HCT116 (cell line): ENCODE results near the gene MACC1.

Source experiments
- ATF3 ChIP-seq: IDR thresholded peaks from 2 replicates; pipeline ENCODE4 v1.6.1; 2012
- CTCF ChIP-seq, 3 experiments: fragments of 200-600 bp in 1 of 3; sonication (generic) in 1 of 3; IDR thresholded peaks in 2 of 3; conservative IDR thresholded peaks in 1 of 3; 2 replicates each; pipeline ENCODE4 v1.5.1; 2012 to 2017; ENCODE audit warnings: low read depth in 2 of 3, low read length in 2 of 3, antibody characterized with exemption in 1 of 3, borderline replicate concordance in 1 of 3, control low read depth in 1 of 3, mild to moderate bottlenecking in 1 of 3, mixed read lengths in 1 of 3, mixed run types in 1 of 3, moderate library complexity in 1 of 3; ENCODE audit not compliant: insufficient read depth in 1 of 3
- EZH2 ChIP-seq: fragments of 200-600 bp; sonication (generic); IDR thresholded peaks from 2 replicates; pipeline ENCODE4 v1.6.1; 2017; ENCODE audit warnings: antibody characterized with exemption, mixed run types
- EZH2phosphoT487 ChIP-seq: fragments of 200-600 bp; IDR thresholded peaks from 2 replicates; pipeline ENCODE4 v1.6.1; 2018; ENCODE audit warnings: antibody characterized with exemption, borderline replicate concordance
- JUND ChIP-seq: IDR thresholded peaks from 2 replicates; pipeline ENCODE4 v1.6.1; 2012
- POLR2A ChIP-seq: IDR thresholded peaks from 2 replicates; pipeline ENCODE4 v1.7.0; 2011; ENCODE audit warnings: borderline replicate concordance; ENCODE audit not compliant: insufficient read depth, insufficient read length; ENCODE audit errors: extremely low read depth
- POLR2AphosphoS5 ChIP-seq: IDR thresholded peaks from 2 replicates; pipeline ENCODE4 v1.6.1; 2011; ENCODE audit warnings: mild to moderate bottlenecking, low read depth, low read length, moderate library complexity
- RAD21 ChIP-seq: IDR thresholded peaks from 2 replicates; pipeline ENCODE4 v1.6.1; 2012; ENCODE audit warnings: low read depth, mild to moderate bottlenecking
- REST ChIP-seq: IDR thresholded peaks from 2 replicates; pipeline ENCODE4 v1.6.1; 2012; ENCODE audit warnings: low read depth
- SP1 ChIP-seq: IDR thresholded peaks from 2 replicates; pipeline ENCODE4 v1.6.1; 2012; ENCODE audit warnings: low read depth
- SRF ChIP-seq: IDR thresholded peaks from 2 replicates; pipeline ENCODE4 v1.6.1; 2012; ENCODE audit warnings: low read depth
- YY1 ChIP-seq: IDR thresholded peaks from 2 replicates; pipeline ENCODE4 v1.6.1; 2011; ENCODE audit warnings: low read length, low read depth, moderate library complexity, mild to moderate bottlenecking; ENCODE audit not compliant: insufficient replicate concordance; ENCODE audit errors: extremely low read depth
- ZFX ChIP-seq: fragments of 450-650 bp; IDR thresholded peaks from 2 replicates; pipeline ENCODE4 v1.6.1; 2017

GRCh38 chr7:20249920-20250319 is 32.7 kb upstream of the MACC1 start:
- no peak for TF ChIP-seq CTCF (IDR thresholded peaks at IDR 0.05 in 2 of 3, conservative IDR thresholded peaks at IDR 0.05 in 1 of 3; ENCODE audit: borderline replicate concordance in 1 of 3, insufficient read depth in 1 of 3, low read depth in 2 of 3, low read length in 2 of 3)
- no peak for TF ChIP-seq POLR2A
- no peak for TF ChIP-seq ATF3
- TF ChIP-seq EZH2phosphoT487 = no peak
- no peak for TF ChIP-seq RAD21
- no peak for TF ChIP-seq EZH2
- TF ChIP-seq POLR2AphosphoS5 = no peak
- TF ChIP-seq JUND = no peak
- TF ChIP-seq YY1 = no peak
- no peak for TF ChIP-seq SP1
- TF ChIP-seq REST = no peak
- no peak for TF ChIP-seq SRF
- no peak for TF ChIP-seq ZFX
